K562 (cell line): ENCODE data around the gene C6orf89. TPM values are rescaled to one million over a fixed set of nuclear protein-coding genes. Genes with fewer than 3 reads are reported as not detected.

Source experiments
- CTCFL ChIP-seq: IDR thresholded peaks from 2 replicates; pipeline ENCODE4 v1.6.1; 2011; ENCODE audit warnings: borderline replicate concordance, low read depth, mild to moderate bottlenecking, moderate library complexity, low read length; ENCODE audit not compliant: insufficient read depth, poor library complexity, severe bottlenecking
- DMBX1 ChIP-seq: fragments of 250-450 bp; sonication (Bioruptor Pico); IDR thresholded peaks from 2 replicates; pipeline ENCODE4 v1.8.0; 2022; ENCODE audit warnings: inconsistent platforms, mild to moderate bottlenecking, moderate library complexity, borderline replicate concordance
- ESRRA ChIP-seq: fragments of 450-650 bp; IDR thresholded peaks from 2 replicates; pipeline ENCODE4 v1.6.1; 2014; ENCODE audit warnings: low read depth, mild to moderate bottlenecking, moderate library complexity, borderline replicate concordance
- ETS1 ChIP-seq: conservative IDR thresholded peaks from 2 replicates; pipeline ENCODE4 v1.6.1; 2011; ENCODE audit warnings: low read depth, mild to moderate bottlenecking, low read length; ENCODE audit not compliant: control insufficient read depth
- MITF ChIP-seq: IDR thresholded peaks from 2 replicates; pipeline ENCODE4 v1.6.1; 2014; ENCODE audit warnings: antibody characterized with exemption
- NR4A1 ChIP-seq, 2 experiments: fragments of 250-450 bp in 1 of 2; fragments of 450-650 bp in 1 of 2; sonication (Bioruptor Pico) in 1 of 2; IDR thresholded peaks; 2 replicates each; pipeline versions ENCODE4 v1.4.0 to v1.6.1; 2016 to 2020; ENCODE audit warnings: mild to moderate bottlenecking in 2 of 2, missing compliant biosample characterization in 1 of 2, missing genetic modification characterization in 1 of 2, moderate library complexity in 1 of 2
- POLR2A ChIP-seq: fragments of 450-650 bp; conservative IDR thresholded peaks from 2 replicates; pipeline ENCODE4 v1.6.1; 2016
- PREB ChIP-seq: sonication (generic); formaldehyde crosslinking; IDR thresholded peaks from 2 replicates; pipeline ENCODE4 v1.8.1; 2023; ENCODE audit warnings: mild to moderate bottlenecking, missing genetic modification reagents
- SMAD3 ChIP-seq: fragments of 450-650 bp; formaldehyde crosslinking; conservative IDR thresholded peaks from 2 replicates; pipeline ENCODE4 v1.4.0; 2020; ENCODE audit warnings: mild to moderate bottlenecking
- ZNF407 ChIP-seq: fragments of 450-650 bp; IDR thresholded peaks from 2 replicates; pipeline ENCODE4 v1.6.1; 2016; ENCODE audit warnings: low read depth
- polyA plus RNA-seq, 8 experiments: library from polyadenylated mRNA; depleted of rRNA in 4 of 8; stranded (reverse) in 5 of 8; unstranded in 3 of 8; fragments of >200 nt; fragmentation: Nextera tagmentation in 2 of 8; fragmentation: Illumina TruSeq in 1 of 8; extraction: Ambion mirVana in 2 of 8; extraction: Trizol in 1 of 8; gene quantifications; 2 replicates each; pipeline versions ENCODE4 v1.2.1 to v1.2.3, GENCODE V29; 2011 to 2014; ENCODE audit warnings: inconsistent platforms in 1 of 8, missing spikeins in 1 of 8
- total RNA-seq, 7 experiments: library from RNA; depleted of rRNA in 6 of 7; stranded (reverse); fragments of >200 nt in 6 of 7; fragmentation: Illumina TruSeq in 2 of 7; extraction: Trizol in 2 of 7; gene quantifications; 2 replicates each; pipeline versions ENCODE4 v1.2.1 to v1.2.3, GENCODE V29; 2011 to 2021; ENCODE audit warnings: low replicate concordance in 1 of 7

C6orf89 gene
- total and polyA plus RNA-seq, 9 of the 15 experiments (the other 6 are each of a cell fraction or from before 2014, with no cell fraction given) = 35.2 to 111 (median 58.5) TPM

GRCh38 chr6:36874443-36875249 lies 11.1 kb upstream of the C6orf89 start, which contains the start of gene PPIL1 (continued):
- TF ChIP-seq ZNF407 (peak; percentile 37; the same call in 1 of the 2 replicates), ESRRA (peak; percentile 58; the same call in 1 of the 2 replicates), SMAD3 (CRISPR knock-in tag) (no peak), NR4A1 (CRISPR knock-in tag; IDR thresholded peaks at IDR 0.05) (0 out of 2 replicates have a peak, but pooled peaks have one; percentile 14), NR4A1 (tag; IDR thresholded peaks at IDR 0.05) (peak; percentile 81), PREB (0 out of 2 replicates have a peak, but pooled peaks have one; percentile 56), DMBX1 (CRISPR knock-in tag) (peak; percentile 60; the same call in 1 of the 2 replicates), MITF (peak; percentile 45; the same call in 1 of the 2 replicates), CTCFL (peak; percentile 31), ETS1 (peak; percentile 81), POLR2A (peak; percentile 90)
